Tongue (tissue), 3 donors: Measurements from ENCODE around the gene CATSPERB. TPM values are rescaled to one million over a fixed set of nuclear protein-coding genes. Genes with fewer than 3 reads are reported as not detected.
"Not testable (repeated sequence)": the region's sequence is repeated elsewhere in the genome, so short reads cannot be mapped to it uniquely, and the experiment has no call there.

ENCODE experiments used
- DNase-seq: peaks from one replicate; pipeline ENCODE4 v3.0.0-alpha.2; 2015
- small RNA-seq: library from RNA; depleted of rRNA; stranded (forward); fragments of <200 nt; gene quantifications from one replicate; pipeline ENCODE3, GENCODE V24; 2014; ENCODE audit warnings: low replicate concordance
- total RNA-seq: library from RNA; depleted of rRNA; stranded (reverse); fragments of >200 nt; gene quantifications from one replicate; pipeline ENCODE4 v1.2.3, GENCODE V29; 2014

CATSPERB gene
- total RNA-seq, 1 donor from 2014 or later: 5.7 TPM

GRCh38 chr14:91577632-91578233, 154.2 kb downstream of the CATSPERB start:
- DNase-seq: no peak

- no peak for DNase-seq
These were observed 156.2 kb downstream of the CATSPERB start for GRCh38 chr14:91575469-91576208.

GRCh38 chr14:91573894-91574837, 157.7 kb downstream of the CATSPERB start:
- DNase-seq: peak; percentile 47

GRCh38 chr14:91573528-91573893, 158.4 kb downstream of the CATSPERB start:
- no peak for DNase-seq

GRCh38 chr14:91570021-91570420, 161.9 kb downstream of the CATSPERB start:
- no peak for DNase-seq

GRCh38 chr14:91569301-91569700, 162.6 kb downstream of the CATSPERB start:
- DNase-seq: no peak

GRCh38 chr14:91568626-91569025, 163.3 kb downstream of the CATSPERB start:
- DNase-seq: no peak

- not testable (repeated sequence) for DNase-seq
These were observed 164.1 kb downstream of the CATSPERB start for GRCh38 chr14:91567827-91568226.

GRCh38 chr14:91555531-91555930, 176.4 kb downstream of the CATSPERB start:
- no peak for DNase-seq

GRCh38 chr14:91554535-91555332, 177.2 kb downstream of the CATSPERB start:
- DNase-seq: no peak

GRCh38 chr14:91548108-91548507, 183.8 kb downstream of the CATSPERB start:
- no peak for DNase-seq

GRCh38 chr14:91545946-91546716, 185.8 kb downstream of the CATSPERB start:
- DNase-seq: peak; percentile 17

- no peak for DNase-seq
These were observed 186.7 kb downstream of the CATSPERB start for GRCh38 chr14:91545204-91545603.

GRCh38 chr14:91536327-91536726, 195.6 kb downstream of the CATSPERB start:
- DNase-seq: no peak

GRCh38 chr14:91534059-91534458, 197.8 kb downstream of the CATSPERB start:
- not testable (repeated sequence) for DNase-seq

GRCh38 chr14:91533623-91534022, 198.3 kb downstream of the CATSPERB start:
- DNase-seq: no peak

Small RNA genes lying within 50 kb of the gene (small RNA-seq; reads per million reads assigned to genes)
- gene AL133373.1 (not detected), gene POLR3GP1 (not detected), gene RF00012 (not detected)

Other genes starting within 250 kb of the CATSPERB start
- 108 TPM for gene PPP4R3A, start 221.8 kb downstream of the CATSPERB start, total RNA-seq
- gene TC2N, start 135.4 kb upstream of the CATSPERB start, total RNA-seq: 30.9 TPM
- 65.3 TPM for gene FBLN5, start 215.6 kb upstream of the CATSPERB start, total RNA-seq